Measurements from ENCODE around the gene SH3BP4.
A peak's percentile ranks its signal among the peaks of the same experiment; 100 is the strongest.

Gene SH3BP4

GRCh38 chr2:234967201-234967869 is 15.5 kb downstream of the SH3BP4 start:
- DNase-seq: no peak

- no peak for DNase-seq
These were observed 16.0 kb downstream of the SH3BP4 start for GRCh38 chr2:234967870-234968208.

GRCh38 chr2:234968631-234969305 is 17.0 kb downstream of the SH3BP4 start:
- DNase-seq: no peak

GRCh38 chr2:234969306-234970098 is 17.7 kb downstream of the SH3BP4 start:
- DNase-seq: no peak

- DNase-seq: no peak
These were observed 18.3 kb downstream of the SH3BP4 start for GRCh38 chr2:234970099-234970440.

- no peak for DNase-seq
These were observed 18.7 kb downstream of the SH3BP4 start for GRCh38 chr2:234970477-234970882.

GRCh38 chr2:234971496-234971895 is 19.7 kb downstream of the SH3BP4 start:
- no peak for DNase-seq

- DNase-seq: no peak
These were observed 21.2 kb downstream of the SH3BP4 start for GRCh38 chr2:234973008-234973407.

- no peak for DNase-seq
These were observed 22.9 kb downstream of the SH3BP4 start for GRCh38 chr2:234974501-234975385.

GRCh38 chr2:234975611-234976010 is 23.8 kb downstream of the SH3BP4 start:
- no peak for DNase-seq

GRCh38 chr2:234976479-234977227 is 24.8 kb downstream of the SH3BP4 start:
- DNase-seq: no peak

- no peak for DNase-seq
These were observed 25.4 kb downstream of the SH3BP4 start for GRCh38 chr2:234977228-234977679.

GRCh38 chr2:234978466-234979203 is 26.8 kb downstream of the SH3BP4 start:
- DNase-seq: no peak

- DNase-seq: no peak
These were observed 27.7 kb downstream of the SH3BP4 start for GRCh38 chr2:234979204-234980167.

- no peak for DNase-seq
These were observed 28.8 kb downstream of the SH3BP4 start for GRCh38 chr2:234980451-234981187.

GRCh38 chr2:234981197-234982095 is 29.6 kb downstream of the SH3BP4 start:
- peak; percentile 76 for DNase-seq

GRCh38 chr2:234982096-234982834 is 30.4 kb downstream of the SH3BP4 start:
- DNase-seq: no peak
